ENCODE results near the gene HNRNPA2B1.

The HNRNPA2B1 gene

GRCh38 chr7:26141077-26141476 is 59.5 kb downstream of the HNRNPA2B1 start:
- no peak for DNase-seq

DNA sequence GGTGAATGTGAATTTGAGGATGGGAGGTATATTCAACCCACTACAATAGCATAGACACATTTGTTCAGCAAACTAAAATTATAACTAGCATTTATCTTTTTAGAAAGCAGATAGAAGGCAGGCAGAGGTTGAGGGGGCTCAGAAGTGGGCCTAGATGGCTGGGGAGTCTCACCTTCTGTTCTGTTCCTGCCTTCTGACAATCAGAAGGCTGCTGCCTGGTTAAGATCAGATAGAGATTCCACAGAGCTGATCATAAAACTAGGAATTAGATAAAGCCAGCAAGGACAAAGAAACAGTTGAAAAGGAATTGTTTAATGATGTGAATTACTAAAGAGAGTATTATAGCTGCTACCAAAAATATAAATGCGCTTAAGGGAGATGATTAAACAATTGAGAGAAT is 60.2 kb downstream of the HNRNPA2B1 start:
- no peak for DNase-seq
